DMS114 treated with DMSO at 0.1 percent for 48 hours (cell line): ENCODE measurements around the gene BLTP1.

Experiments used
- DNase-seq: peaks from one replicate; lab custom pipeline; 2025; ENCODE audit not compliant: unreplicated experiment; lab: John Stamatoyannopoulos, UW

Gene BLTP1

DNA sequence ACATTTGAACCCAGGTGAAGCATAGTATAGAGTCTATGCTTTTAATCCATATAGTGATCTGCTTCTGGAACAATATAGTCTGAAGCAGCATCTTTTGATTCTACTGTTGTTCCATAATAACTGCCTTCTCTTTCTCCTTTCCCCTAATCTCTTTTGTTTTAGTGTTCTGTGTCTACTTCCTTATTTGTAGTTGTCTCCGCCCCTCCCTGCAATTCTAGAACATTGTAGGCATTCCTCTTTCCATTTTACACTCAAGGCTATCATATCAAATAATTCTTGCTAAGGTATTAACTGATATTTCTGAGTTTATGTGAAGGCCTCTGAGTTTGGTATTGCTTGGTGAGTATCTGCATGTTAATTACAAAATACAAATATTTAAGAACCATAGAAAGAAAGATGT, 11.6 kb downstream of the BLTP1 start:
- DNase-seq = no peak

GRCh38 chr4:122167369-122167768, 15.2 kb downstream of the BLTP1 start:
- DNase-seq = no peak

GRCh38 chr4:122170775-122171174, 18.6 kb downstream of the BLTP1 start:
- no peak for DNase-seq

GRCh38 chr4:122171323-122171722, 19.2 kb downstream of the BLTP1 start:
- DNase-seq = no peak

DNA sequence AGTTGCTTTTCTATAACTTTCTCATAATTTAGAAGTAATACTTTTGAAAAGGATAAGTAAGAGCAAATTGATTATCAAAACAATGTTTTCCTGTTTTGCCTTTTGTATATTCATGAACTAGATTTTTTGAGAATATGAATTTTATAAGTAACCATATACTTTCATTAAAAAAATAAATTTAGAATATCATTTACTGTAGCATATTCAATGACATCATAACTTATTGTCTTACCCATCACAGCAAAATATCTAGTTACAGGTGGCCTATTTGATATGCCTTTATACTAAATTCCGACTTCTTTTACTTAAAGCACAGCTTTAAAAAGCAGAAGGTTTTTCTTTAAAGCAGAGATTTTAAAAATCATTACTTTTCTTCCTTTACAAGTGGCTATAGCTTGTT, 20.1 kb downstream of the BLTP1 start:
- no peak for DNase-seq

GRCh38 chr4:122178961-122179360, 26.8 kb downstream of the BLTP1 start:
- DNase-seq = no peak

- no peak for DNase-seq
These were observed 43.6 kb downstream of the BLTP1 start for GRCh38 chr4:122195718-122196117.
